T1000 (cell line): ENCODE results near the gene DSCAML1.

Experiments
- DNase-seq: peaks from one replicate; lab custom pipeline; 2025; ENCODE audit warnings: mixed read lengths; lab: John Stamatoyannopoulos, UW

The DSCAML1 gene

GRCh38 chr11:117519590-117519989 lies 277.4 kb downstream of the DSCAML1 start:
- DNase-seq, result no peak

- DNase-seq, result no peak
Observed at GRCh38 chr11:117519170-117519569, 277.8 kb downstream of the DSCAML1 start.

GRCh38 chr11:117518455-117518854 lies 278.6 kb downstream of the DSCAML1 start:
- no peak for DNase-seq

GRCh38 chr11:117517097-117517496 lies 279.9 kb downstream of the DSCAML1 start:
- DNase-seq, result no peak

GRCh38 chr11:117515892-117516787 lies 280.9 kb downstream of the DSCAML1 start:
- no peak for DNase-seq

- DNase-seq, result no peak
Observed at GRCh38 chr11:117514256-117514655, 282.8 kb downstream of the DSCAML1 start.

- DNase-seq, result no peak
Observed at GRCh38 chr11:117513666-117514065, 283.4 kb downstream of the DSCAML1 start.

- no peak for DNase-seq
Observed at GRCh38 chr11:117511931-117512539, 285.0 kb downstream of the DSCAML1 start.

- no peak for DNase-seq
Observed at GRCh38 chr11:117511483-117511930, 285.5 kb downstream of the DSCAML1 start.

- DNase-seq, result no peak
Observed at GRCh38 chr11:117510646-117511045, 286.4 kb downstream of the DSCAML1 start.

GRCh38 chr11:117509543-117509942 lies 287.5 kb downstream of the DSCAML1 start:
- no peak for DNase-seq

GRCh38 chr11:117506971-117507370 lies 290.0 kb downstream of the DSCAML1 start:
- DNase-seq, result no peak

- DNase-seq, result no peak
Observed at GRCh38 chr11:117505285-117505970, 291.6 kb downstream of the DSCAML1 start.

- no peak for DNase-seq
Observed at GRCh38 chr11:117502779-117503100, 294.3 kb downstream of the DSCAML1 start.

- DNase-seq, result no peak
Observed at GRCh38 chr11:117502015-117502778, 294.8 kb downstream of the DSCAML1 start.

GRCh38 chr11:117501237-117501898 lies 295.6 kb downstream of the DSCAML1 start:
- no peak for DNase-seq

GRCh38 chr11:117498791-117499190 lies 298.2 kb downstream of the DSCAML1 start:
- no peak for DNase-seq

GRCh38 chr11:117497206-117497951 lies 299.6 kb downstream of the DSCAML1 start:
- DNase-seq, result no peak

- no peak for DNase-seq
Observed at GRCh38 chr11:117495357-117495756, 301.7 kb downstream of the DSCAML1 start.

- no peak for DNase-seq
Observed at GRCh38 chr11:117492578-117493251, 304.3 kb downstream of the DSCAML1 start.
